ENCODE results near the gene NAALADL1.
A peak's percentile ranks its signal among the peaks of the same experiment; 100 is the strongest.

Gene NAALADL1

DNA sequence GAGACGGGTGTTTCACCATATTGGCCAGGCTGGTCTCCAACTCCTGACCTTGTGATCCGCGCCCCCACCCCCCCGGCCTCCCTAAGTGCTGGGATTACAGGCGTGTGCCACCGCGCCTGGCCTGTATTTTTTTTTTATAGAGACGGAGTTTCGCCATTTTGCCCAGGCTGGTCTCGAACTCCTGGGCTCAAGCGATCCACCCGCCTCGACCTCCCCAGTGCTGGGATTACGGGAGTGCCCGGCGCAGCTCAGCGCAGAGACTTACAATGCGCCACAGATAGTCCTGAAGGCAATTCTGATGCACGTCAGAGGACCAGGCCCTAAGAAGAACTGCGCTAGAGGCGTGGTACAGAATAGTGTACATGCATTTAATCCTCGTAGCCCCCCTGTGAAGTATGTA is 37.1 kb upstream of the NAALADL1 start:
- Histone ChIP-seq H3K4me3 (ENCODE audit: low read depth in 1 of 2, low read length in 1 of 2) (peak overlapping the region; percentile 72 to 89), H3K9me3 (no peaks in the 10 kb centered on the region), H3K4me1 (ENCODE audit: control insufficient read depth in 1 of 2, insufficient read depth in 1 of 2, low read depth in 1 of 2, low read length in 1 of 2) (peaks cover 10 to 15% of the 10 kb centered on the region in 2 experiments), H3K27me3 (no peaks in the 10 kb centered on the region), H3K36me3 (no peaks in the 10 kb centered on the region), H3K27ac (peak overlapping the region; percentile 96)
- TF ChIP-seq, protein P1, sequence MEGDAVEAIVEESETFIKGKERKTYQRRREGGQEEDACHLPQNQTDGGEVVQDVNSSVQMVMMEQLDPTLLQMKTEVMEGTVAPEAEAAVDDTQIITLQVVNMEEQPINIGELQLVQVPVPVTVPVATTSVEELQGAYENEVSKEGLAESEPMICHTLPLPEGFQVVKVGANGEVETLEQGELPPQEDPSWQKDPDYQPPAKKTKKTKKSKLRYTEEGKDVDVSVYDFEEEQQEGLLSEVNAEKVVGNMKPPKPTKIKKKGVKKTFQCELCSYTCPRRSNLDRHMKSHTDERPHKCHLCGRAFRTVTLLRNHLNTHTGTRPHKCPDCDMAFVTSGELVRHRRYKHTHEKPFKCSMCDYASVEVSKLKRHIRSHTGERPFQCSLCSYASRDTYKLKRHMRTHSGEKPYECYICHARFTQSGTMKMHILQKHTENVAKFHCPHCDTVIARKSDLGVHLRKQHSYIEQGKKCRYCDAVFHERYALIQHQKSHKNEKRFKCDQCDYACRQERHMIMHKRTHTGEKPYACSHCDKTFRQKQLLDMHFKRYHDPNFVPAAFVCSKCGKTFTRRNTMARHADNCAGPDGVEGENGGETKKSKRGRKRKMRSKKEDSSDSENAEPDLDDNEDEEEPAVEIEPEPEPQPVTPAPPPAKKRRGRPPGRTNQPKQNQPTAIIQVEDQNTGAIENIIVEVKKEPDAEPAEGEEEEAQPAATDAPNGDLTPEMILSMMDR (IDR thresholded peaks at IDR 0.05) = no peak

DNA sequence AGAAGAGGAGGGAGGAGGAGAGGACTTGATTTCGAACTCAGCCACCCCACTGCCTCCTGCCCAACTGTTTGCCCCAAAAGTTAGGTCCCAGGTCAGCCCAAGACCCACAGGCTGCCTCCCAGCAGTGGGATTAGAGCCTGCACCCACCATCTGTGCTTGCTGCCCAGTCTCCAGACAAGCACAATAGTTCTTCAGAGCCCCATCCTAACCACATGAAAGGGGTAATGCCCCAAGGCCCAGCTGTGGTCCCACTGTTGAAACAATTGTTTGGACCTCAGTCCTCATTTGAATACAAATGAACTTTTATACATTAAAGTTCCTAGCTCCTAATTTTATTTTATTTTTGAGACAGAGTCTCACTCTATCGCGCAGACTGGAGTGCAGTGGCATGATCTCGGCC is 32.3 kb upstream of the NAALADL1 start:
- Histone ChIP-seq H3K27ac (no peak overlapping the region), H3K27me3 (no peaks in the 10 kb centered on the region), H3K4me1 (ENCODE audit: control insufficient read depth in 1 of 2, insufficient read depth in 1 of 2, low read depth in 1 of 2, low read length in 1 of 2) (peaks cover under 1 to 5% of the 10 kb centered on the region in 2 experiments), H3K4me3 (ENCODE audit: low read depth in 1 of 2, low read length in 1 of 2) (no peak overlapping the region), H3K36me3 (peaks cover 44% of the 10 kb centered on the region), H3K9me3 (no peaks in the 10 kb centered on the region)
- TF ChIP-seq, protein P1 (IDR thresholded peaks at IDR 0.05) = no peak

DNA sequence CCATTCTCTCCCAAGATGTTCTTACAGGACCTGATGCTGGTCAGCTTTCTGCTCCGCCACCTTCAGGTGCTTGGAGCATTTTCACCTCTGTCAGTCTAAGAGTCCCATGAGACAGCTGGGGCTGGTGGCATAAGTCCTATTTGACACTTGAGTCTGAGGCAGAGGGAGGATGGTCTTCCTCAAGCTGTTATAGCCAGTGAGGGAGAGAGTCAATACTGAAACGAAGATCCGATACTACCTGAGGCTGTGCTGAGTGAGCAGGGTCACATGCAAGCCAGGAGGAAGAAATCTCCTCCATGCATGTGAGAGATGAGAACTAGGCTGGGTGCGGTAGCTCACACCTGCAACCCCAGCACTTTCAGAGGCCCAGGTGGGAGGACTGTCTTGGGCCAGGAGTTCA is 31.3 kb upstream of the NAALADL1 start:
- Histone ChIP-seq H3K4me3 (ENCODE audit: low read depth in 1 of 2, low read length in 1 of 2) (no peak overlapping the region), H3K4me1 (ENCODE audit: control insufficient read depth in 1 of 2, insufficient read depth in 1 of 2, low read depth in 1 of 2, low read length in 1 of 2) (peaks cover 7 to 11% of the 10 kb centered on the region in 2 experiments), H3K27ac (no peak overlapping the region), H3K27me3 (no peaks in the 10 kb centered on the region), H3K36me3 (peaks cover 51% of the 10 kb centered on the region), H3K9me3 (no peaks in the 10 kb centered on the region)
- TF ChIP-seq, protein P1 (IDR thresholded peaks at IDR 0.05) = no peak

DNA sequence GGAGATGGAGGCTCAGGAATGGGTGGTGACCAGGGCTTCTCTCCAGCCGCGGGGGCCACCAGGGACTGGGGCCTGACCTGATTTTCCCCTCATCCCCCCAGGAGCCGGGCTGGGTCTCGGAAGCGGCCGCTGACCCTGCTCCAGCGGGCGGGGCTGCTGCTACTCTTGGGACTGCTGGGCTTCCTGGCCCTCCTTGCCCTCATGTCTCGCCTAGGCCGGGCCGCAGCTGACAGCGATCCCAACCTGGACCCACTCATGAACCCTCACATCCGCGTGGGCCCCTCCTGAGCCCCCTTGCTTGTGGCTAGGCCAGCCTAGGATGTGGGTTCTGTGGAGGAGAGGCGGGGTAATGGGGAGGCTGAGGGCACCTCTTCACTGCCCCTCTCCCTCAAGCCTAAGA is 29.5 kb upstream of the NAALADL1 start:
- no peak overlapping the region for H3K4me3 ChIP-seq (ENCODE audit: low read depth in 1 of 2, low read length in 1 of 2)
- H3K4me1 ChIP-seq (ENCODE audit: control insufficient read depth in 1 of 2, insufficient read depth in 1 of 2, low read depth in 1 of 2, low read length in 1 of 2) = peaks cover 21 to 23% of the 10 kb centered on the region in 2 experiments
- no peak overlapping the region for H3K27ac ChIP-seq
- peaks cover 51% of the 10 kb centered on the region for H3K36me3 ChIP-seq
- no peaks in the 10 kb centered on the region for H3K27me3 ChIP-seq
- no peaks in the 10 kb centered on the region for H3K9me3 ChIP-seq
- TF ChIP-seq, protein P1 (IDR thresholded peaks at IDR 0.05) = no peak

DNA sequence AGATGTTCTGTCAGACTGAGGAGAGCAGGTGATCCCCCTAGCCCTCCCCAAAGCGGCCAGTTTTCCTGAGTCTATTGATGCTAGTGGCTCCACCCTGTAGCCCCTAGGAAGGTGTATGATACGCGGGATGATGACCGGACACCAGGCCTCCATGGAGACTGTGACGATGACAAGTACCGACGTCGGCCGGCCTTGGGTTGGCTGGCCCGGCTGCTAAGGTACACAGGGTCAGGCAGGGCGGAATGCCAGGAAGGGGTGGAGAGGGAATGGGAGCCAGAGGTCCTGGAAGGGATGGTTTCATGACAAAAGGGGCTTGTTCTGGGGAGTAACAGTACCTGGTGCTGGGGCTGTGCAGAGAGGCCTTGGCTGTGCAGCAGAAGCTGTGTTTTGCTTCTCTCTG is 28.9 kb upstream of the NAALADL1 start:
- Histone ChIP-seq H3K27ac (no peak overlapping the region), H3K4me3 (ENCODE audit: low read depth in 1 of 2, low read length in 1 of 2) (no peak overlapping the region)
- TF ChIP-seq, protein P1 (IDR thresholded peaks at IDR 0.05) = no peak

DNA sequence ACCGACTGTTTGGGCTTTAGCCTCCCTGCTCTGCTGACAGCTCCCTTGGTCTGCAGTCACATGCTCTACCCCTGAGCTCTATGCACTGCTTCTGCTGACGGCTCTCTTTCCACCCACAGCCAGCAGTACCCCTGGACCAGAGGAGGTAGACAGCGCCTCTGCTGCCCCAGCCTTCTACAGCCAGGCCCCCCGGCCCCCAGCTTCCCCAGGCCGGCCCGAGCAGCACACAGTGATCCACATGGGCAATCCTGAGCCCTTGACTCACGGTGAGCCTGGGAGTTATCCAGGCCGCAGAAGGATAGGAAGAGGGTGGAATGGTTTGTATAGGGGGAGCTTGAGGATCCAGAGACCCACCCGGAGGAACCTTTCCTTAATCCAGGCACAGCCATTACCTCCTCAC is 28.5 kb upstream of the NAALADL1 start:
- Histone ChIP-seq H3K27ac (no peak overlapping the region), H3K9me3 (no peaks in the 10 kb centered on the region), H3K36me3 (peaks cover 51% of the 10 kb centered on the region), H3K4me3 (ENCODE audit: low read depth in 1 of 2, low read length in 1 of 2) (no peak overlapping the region), H3K27me3 (no peaks in the 10 kb centered on the region), H3K4me1 (ENCODE audit: control insufficient read depth in 1 of 2, insufficient read depth in 1 of 2, low read depth in 1 of 2, low read length in 1 of 2) (peaks cover 23 to 24% of the 10 kb centered on the region in 2 experiments)
- TF ChIP-seq, protein P1 (IDR thresholded peaks at IDR 0.05) = no peak

More for the DNA sequence above, 28.9 kb upstream of the NAALADL1 start:
- peaks cover 23 to 24% of the 10 kb centered on the region in 2 experiments for H3K4me1 ChIP-seq (ENCODE audit: control insufficient read depth in 1 of 2, insufficient read depth in 1 of 2, low read depth in 1 of 2, low read length in 1 of 2)
- H3K9me3 ChIP-seq = no peaks in the 10 kb centered on the region
- no peaks in the 10 kb centered on the region for H3K27me3 ChIP-seq
- peaks cover 51% of the 10 kb centered on the region for H3K36me3 ChIP-seq

All from neutrophil (primary cell).